GM21515 (cell line): ENCODE measurements around the gene ISL1.

Source experiments
- ATAC-seq: cut with Tn5 transposase; IDR thresholded peaks from one replicate; pipeline ENCODE4 v1.9.1; 2021; ENCODE audit not compliant: unreplicated experiment

Gene ISL1

GRCh38 chr5:51439232-51439631, 56.0 kb downstream of the ISL1 start:
- no peak for ATAC-seq
